Endothelial cell of umbilical vein (primary cell): ENCODE data around the gene IWS1. TPM values are rescaled to one million over a fixed set of nuclear protein-coding genes. Genes with fewer than 3 reads are reported as not detected.

Source experiments
- BruUV-seq: library from RNA; stranded (reverse); fragments of 400-500 nt; replicated peaks from 2 replicates; lab custom pipeline; 2021; lab: Mats Ljungman, UMichigan
- CTCF ChIA-PET: fragments of 300-600, 350-600 bp; sonication (Branson Sonifier 250); formaldehyde crosslinking; loops from one replicate; lab custom pipeline; 2021; ENCODE audit warnings: antibody characterized with exemption, inconsistent platforms; lab: Charles Lee
- POLR2A ChIA-PET: fragments of 300-600, 350-600 bp; sonication (Branson Sonifier 250); formaldehyde crosslinking; loops from one replicate; lab custom pipeline; 2021; ENCODE audit warnings: antibody characterized with exemption, inconsistent platforms; lab: Charles Lee
- DNase-seq: peaks from one replicate; pipeline ENCODE4 v3.0.0-alpha.2; 2011; ENCODE audit warnings: low read depth, low spot score
- FAIRE-seq: peaks from 2 replicates; lab custom pipeline; 2011; peaks lifted over from hg19 to GRCh38; lab: Jason Lieb, UNC
- H2AFZ ChIP-seq: 2 replicates; pipeline ENCODE4 v1.6.0; 2012; ENCODE audit warnings: low read depth, low read length, control low read depth, inconsistent platforms
- H3K27ac ChIP-seq: 2 replicates; pipeline ENCODE4 v1.5.1; 2011; ENCODE audit warnings: low read depth, mild to moderate bottlenecking, control low read depth, low read length, moderate library complexity; ENCODE audit not compliant: insufficient read depth
- H3K27me3 ChIP-seq, 2 experiments: 2 replicates each; pipeline versions ENCODE4 v1.6.0 to v1.6.1; 2011; ENCODE audit warnings: low read length in 2 of 2, mixed read lengths in 1 of 2; ENCODE audit not compliant: control insufficient read depth in 2 of 2, insufficient read depth in 2 of 2
- H3K36me3 ChIP-seq, 2 experiments: 2 replicates in 1 of 2; 3 replicates in 1 of 2; pipeline ENCODE4 v1.5.1; 2011; ENCODE audit warnings: low read length in 2 of 2, mild to moderate bottlenecking in 1 of 2, moderate library complexity in 1 of 2; ENCODE audit not compliant: control insufficient read depth in 2 of 2, insufficient read depth in 2 of 2; ENCODE audit errors: extremely low read depth in 1 of 2
- H3K4me1 ChIP-seq: 3 replicates; pipeline ENCODE4 v1.5.1; 2011; ENCODE audit warnings: mild to moderate bottlenecking, low read length; ENCODE audit not compliant: control insufficient read depth, insufficient read depth; ENCODE audit errors: extremely low read depth
- H3K4me2 ChIP-seq: 2 replicates; pipeline ENCODE4 v1.6.1; 2011; ENCODE audit warnings: low read length, control low read depth, mixed read lengths; ENCODE audit not compliant: insufficient read depth
- H3K4me3 ChIP-seq, 3 experiments: fragments of 200-600 bp in 1 of 3; sonication (generic), shearing (Covaris generic) in 1 of 3; replicated peaks in 1 of 3; 2 replicates each; pipeline ENCODE4 v1.5.1; 2011 to 2016; ENCODE audit warnings: control low read depth in 3 of 3, low read length in 3 of 3, mild to moderate bottlenecking in 2 of 3, inconsistent platforms in 1 of 3, low read depth in 1 of 3, moderate library complexity in 1 of 3; ENCODE audit not compliant: insufficient read depth in 1 of 3
- H3K79me2 ChIP-seq: 2 replicates; pipeline ENCODE4 v1.6.0; 2012; ENCODE audit warnings: low read length, inconsistent platforms; ENCODE audit not compliant: control insufficient read depth, insufficient read depth
- H3K9ac ChIP-seq: replicated peaks from 2 replicates; pipeline ENCODE3; 2011; ENCODE audit warnings: low read length, control low read depth; ENCODE audit not compliant: insufficient read depth; ENCODE audit errors: extremely low read depth
- H3K9me1 ChIP-seq: replicated peaks from 3 replicates; pipeline ENCODE4 v1.6.0; 2011; ENCODE audit warnings: mild to moderate bottlenecking, low read length; ENCODE audit not compliant: control insufficient read depth, insufficient read depth; ENCODE audit errors: extremely low read depth
- H3K9me3 ChIP-seq: replicated peaks from 2 replicates; pipeline ENCODE4 v1.5.1; 2012; ENCODE audit warnings: low read length, inconsistent platforms; ENCODE audit not compliant: control insufficient read depth, insufficient read depth
- H4K20me1 ChIP-seq: replicated peaks from 2 replicates; pipeline ENCODE3; 2011; ENCODE audit warnings: mild to moderate bottlenecking, low read length; ENCODE audit not compliant: control insufficient read depth, insufficient read depth; ENCODE audit errors: extremely low read depth
- CTCF ChIP-seq, 2 donors: IDR thresholded peaks; 1 replicate in 1 of 2; 2 replicates in 1 of 2; pipeline ENCODE4 v1.5.1; 2011; ENCODE audit warnings: low read length in 2 of 2, mild to moderate bottlenecking in 2 of 2, moderate library complexity in 2 of 2, control low read depth in 1 of 2, inconsistent platforms in 1 of 2, low read depth in 1 of 2; ENCODE audit not compliant: insufficient read depth in 1 of 2; ENCODE audit errors: extremely low read depth in 1 of 2
- EZH2 ChIP-seq: IDR thresholded peaks from 2 replicates; pipeline ENCODE4 v1.6.1; 2012; ENCODE audit warnings: borderline replicate concordance, low read depth, mild to moderate bottlenecking, moderate library complexity, low read length, inconsistent platforms; ENCODE audit not compliant: severe bottlenecking
- FOS ChIP-seq: IDR thresholded peaks from 2 replicates; pipeline ENCODE4 v1.6.1; 2011; ENCODE audit warnings: mild to moderate bottlenecking, low read length, moderate library complexity, borderline replicate concordance; ENCODE audit not compliant: insufficient read depth
- GATA2 ChIP-seq: IDR thresholded peaks from 2 replicates; pipeline ENCODE4 v1.7.0; 2011; ENCODE audit warnings: low read depth, mild to moderate bottlenecking, moderate library complexity, mixed read lengths, low read length; ENCODE audit not compliant: insufficient read length, insufficient read depth
- JUN ChIP-seq: IDR thresholded peaks from 2 replicates; pipeline ENCODE4 v1.6.1; 2011; ENCODE audit warnings: borderline replicate concordance, low read depth; ENCODE audit not compliant: insufficient read length, insufficient read depth
- MAX ChIP-seq: IDR thresholded peaks from 2 replicates; pipeline ENCODE4 v1.6.1; 2011; ENCODE audit not compliant: insufficient read depth, insufficient read length
- MYC ChIP-seq: IDR thresholded peaks from one replicate; pipeline ENCODE4 v1.6.1; 2011; ENCODE audit warnings: mild to moderate bottlenecking, low read depth, low read length
- POLR2A ChIP-seq: IDR thresholded peaks from 2 replicates; pipeline ENCODE4 v1.6.1; 2012; ENCODE audit warnings: low read depth, mild to moderate bottlenecking, control low read depth, low read length
- POLR2AphosphoS5 ChIP-seq: IDR thresholded peaks from 2 replicates; pipeline ENCODE4 v1.6.1; 2012; ENCODE audit warnings: low read depth, mild to moderate bottlenecking, control low read depth, low read length, moderate library complexity; ENCODE audit not compliant: insufficient read depth
- dilution Hi-C: fragments of 300-500 bp; cut with MboI; formaldehyde crosslinking; loops from one replicate; pipeline ENCODE4 v1.15.0; 2019; ENCODE audit warnings: low sequenced_read_pairs; ENCODE audit not compliant: extremely low pct_ligation_motif_present
- intact Hi-C: fragments of 100-400 bp; cut with micrococcal nuclease; formaldehyde crosslinking; loops from one replicate; pipeline ENCODE4 v1.10.0; 2022
- polyA plus RNA-seq, 4 experiments: library from polyadenylated mRNA; depleted of rRNA in 3 of 4; stranded (reverse) in 3 of 4; unstranded in 1 of 4; fragments of >200 nt; gene quantifications; 2 replicates each; pipeline versions ENCODE4 v1.2.1 to v1.2.3, GENCODE V29; 2011 to 2012; ENCODE audit warnings: missing spikeins in 1 of 4
- total RNA-seq: library from RNA; stranded (reverse); gene quantifications from 2 replicates; pipeline ENCODE4 v1.2.3, GENCODE V29; 2021

The IWS1 gene
- total and polyA plus RNA-seq, 2 donors (not counting 3 experiments of a cell fraction or from before 2014, with no cell fraction given), result 14.7 to 51.0 TPM

GRCh38 chr2:127527001-127527804 lies 914 bp upstream of the IWS1 start:
- Histone ChIP-seq H4K20me1 (no peaks in the 10 kb centered on the region), H3K4me3 (peak overlapping the region; percentile 78 to 92 (median 88)), H3K9ac (peak overlapping the region; percentile 99), H3K9me3 (no peaks in the 10 kb centered on the region), H3K4me1 (peaks cover 11% of the 10 kb centered on the region), H3K36me3 (peaks cover 0 to 6% of the 10 kb centered on the region in 2 experiments), H3K27me3 (no peaks in the 10 kb centered on the region), H2AFZ (peak overlapping the region; percentile 97), H3K79me2 (peaks cover 38% of the 10 kb centered on the region), H3K9me1 (no peaks in the 10 kb centered on the region), H3K27ac (peak overlapping the region; percentile 100), H3K4me2 (peak overlapping the region; percentile 99)
- dilution Hi-C loops (no loop called here), intact Hi-C loops (loop anchor here (2.0 kb wide), 1 partner anchor 284 kb away; the partner anchor contains the start of gene WDR33)
- CTCF ChIA-PET, result interaction anchor here (0.6 to 2.0 kb wide), 14 partner anchors 10 to 169 kb away, joined by 3 to 17 read pairs (median 4); partner anchors contain the start of gene LIMS2
- no peak for TF ChIP-seq POLR2A
- TF ChIP-seq POLR2AphosphoS5, result no peak
- TF ChIP-seq GATA2, result no peak
- no peak for TF ChIP-seq FOS
- TF ChIP-seq MYC, result no peak
- TF ChIP-seq JUN, result no peak
- TF ChIP-seq EZH2, result no peak
- no peak for TF ChIP-seq CTCF (IDR thresholded peaks at IDR 0.05; ENCODE audit: extremely low read depth in 1 of 2, insufficient read depth in 1 of 2, low read depth in 1 of 2, low read length in 2 of 2)
- no peak for TF ChIP-seq MAX
- BruUV-seq, result no TSS peak
- FAIRE-seq, result peak; percentile 59
- POLR2A ChIA-PET, result interaction anchor here (0.6 to 1.7 kb wide), 5 partner anchors 9 to 232 kb away, joined by 3 to 4 read pairs (median 3); no protein-coding TSS in a partner anchor
- no peak for DNase-seq
